HG02970 (cell line): ENCODE measurements around the gene EFNA1.

Experiments
- ATAC-seq: cut with Tn5 transposase; IDR thresholded peaks from one replicate; pipeline ENCODE4 v1.9.1; 2021; ENCODE audit warnings: mild to moderate bottlenecking, moderate library complexity, moderate number of reproducible peaks; ENCODE audit not compliant: unreplicated experiment, low FRiP score

EFNA1 gene

GRCh38 chr1:155121249-155121648 is 6.4 kb upstream of the EFNA1 start:
- no peak for ATAC-seq

- ATAC-seq: no peak
Observed at GRCh38 chr1:155122308-155122707, 5.4 kb upstream of the EFNA1 start.

- no peak for ATAC-seq
Observed at GRCh38 chr1:155123801-155124200, 3.9 kb upstream of the EFNA1 start.

- ATAC-seq: no peak
Observed at GRCh38 chr1:155124503-155125463, 2.9 kb upstream of the EFNA1 start.

GRCh38 chr1:155125511-155125945 is 2.1 kb upstream of the EFNA1 start:
- no peak for ATAC-seq

- ATAC-seq: no peak
Observed at GRCh38 chr1:155125946-155126555, 1.6 kb upstream of the EFNA1 start.

- no peak for ATAC-seq
Observed at GRCh38 chr1:155126556-155127104, 1.0 kb upstream of the EFNA1 start.

- ATAC-seq: no peak
Observed at GRCh38 chr1:155127967-155128754, 485 bp downstream of the EFNA1 start.

- ATAC-seq: no peak
Observed at GRCh38 chr1:155128755-155129473, 1.2 kb downstream of the EFNA1 start.

GRCh38 chr1:155130272-155131006 is 2.8 kb downstream of the EFNA1 start:
- ATAC-seq: no peak

GRCh38 chr1:155131285-155131684 is 3.6 kb downstream of the EFNA1 start:
- ATAC-seq: no peak

GRCh38 chr1:155131856-155132255 is 4.2 kb downstream of the EFNA1 start:
- ATAC-seq: no peak

- ATAC-seq: no peak
Observed at GRCh38 chr1:155133799-155134281, 6.2 kb downstream of the EFNA1 start.

GRCh38 chr1:155134322-155134721 is 6.6 kb downstream of the EFNA1 start:
- ATAC-seq: no peak

- ATAC-seq: no peak
Observed at GRCh38 chr1:155134880-155135414, 7.3 kb downstream of the EFNA1 start.

GRCh38 chr1:155135415-155136028 is 7.8 kb downstream of the EFNA1 start, which contains the start of gene SLC50A1:
SLC50A1 (plus strand) TSS chr1:155135852; CDS start chr1:155135912, 60 bp downstream.
- peak; percentile 77 for ATAC-seq

- ATAC-seq: no peak
Observed at GRCh38 chr1:155136748-155137147, 9.1 kb downstream of the EFNA1 start.
